HT-29 (cell line): ENCODE results near the gene MLLT1. TPM values are rescaled to one million over a fixed set of nuclear protein-coding genes. Genes with fewer than 3 reads are reported as not detected.

ENCODE experiments used
- DNase-seq: peaks from one replicate; pipeline ENCODE4 v3.0.0-alpha.2; 2015; ENCODE audit warnings: low spot score
- total RNA-seq: library from RNA; depleted of rRNA; stranded (reverse); fragments of >200 nt; shearing (Covaris generic); gene quantifications from 2 replicates; pipeline ENCODE4 v1.2.3, GENCODE V29; 2014

Gene MLLT1
- total RNA-seq, 1 experiment from 2014 or later, result 27.4 TPM

GRCh38 chr19:6236310-6237291 is 43.2 kb downstream of the MLLT1 start:
- peak; percentile 83 for DNase-seq

- DNase-seq, result no peak
These were observed 44.5 kb downstream of the MLLT1 start for GRCh38 chr19:6235031-6235951.

- no peak for DNase-seq
These were observed 45.2 kb downstream of the MLLT1 start for GRCh38 chr19:6234527-6234926.

DNA sequence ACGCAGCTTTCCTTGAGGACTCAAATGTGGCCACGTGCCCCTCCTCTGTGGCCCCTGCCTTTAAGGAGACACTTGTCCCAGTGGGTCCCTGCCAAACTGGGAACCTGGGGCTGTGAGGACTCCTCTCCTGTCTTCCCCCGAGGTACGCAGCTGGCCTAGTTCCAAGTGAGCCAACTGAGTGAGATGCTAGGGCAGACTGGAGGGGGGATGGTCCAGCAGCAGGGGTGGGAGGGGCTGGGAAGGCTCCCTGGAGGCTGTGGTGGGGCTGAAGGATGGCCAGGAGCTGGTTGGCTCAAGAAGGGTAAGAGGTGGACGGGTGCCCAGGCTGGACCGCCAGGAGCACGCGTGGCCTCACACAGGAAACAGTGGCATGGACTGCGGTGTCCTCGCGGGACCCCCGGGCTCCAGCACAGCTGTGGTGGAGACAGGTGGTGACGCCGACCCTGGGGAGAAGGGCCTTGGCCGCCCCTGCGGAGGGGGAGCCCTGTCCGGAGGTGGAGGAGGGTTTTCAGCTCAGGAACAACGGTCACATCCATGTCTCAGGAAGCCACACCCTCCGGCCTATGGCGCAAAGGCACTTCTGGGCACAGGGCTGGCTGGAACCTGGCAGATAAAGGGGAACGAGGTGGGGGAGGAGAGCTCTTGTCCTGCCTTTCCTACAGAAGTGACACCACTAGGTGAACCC is 45.8 kb downstream of the MLLT1 start:
- DNase-seq, result no peak

DNA sequence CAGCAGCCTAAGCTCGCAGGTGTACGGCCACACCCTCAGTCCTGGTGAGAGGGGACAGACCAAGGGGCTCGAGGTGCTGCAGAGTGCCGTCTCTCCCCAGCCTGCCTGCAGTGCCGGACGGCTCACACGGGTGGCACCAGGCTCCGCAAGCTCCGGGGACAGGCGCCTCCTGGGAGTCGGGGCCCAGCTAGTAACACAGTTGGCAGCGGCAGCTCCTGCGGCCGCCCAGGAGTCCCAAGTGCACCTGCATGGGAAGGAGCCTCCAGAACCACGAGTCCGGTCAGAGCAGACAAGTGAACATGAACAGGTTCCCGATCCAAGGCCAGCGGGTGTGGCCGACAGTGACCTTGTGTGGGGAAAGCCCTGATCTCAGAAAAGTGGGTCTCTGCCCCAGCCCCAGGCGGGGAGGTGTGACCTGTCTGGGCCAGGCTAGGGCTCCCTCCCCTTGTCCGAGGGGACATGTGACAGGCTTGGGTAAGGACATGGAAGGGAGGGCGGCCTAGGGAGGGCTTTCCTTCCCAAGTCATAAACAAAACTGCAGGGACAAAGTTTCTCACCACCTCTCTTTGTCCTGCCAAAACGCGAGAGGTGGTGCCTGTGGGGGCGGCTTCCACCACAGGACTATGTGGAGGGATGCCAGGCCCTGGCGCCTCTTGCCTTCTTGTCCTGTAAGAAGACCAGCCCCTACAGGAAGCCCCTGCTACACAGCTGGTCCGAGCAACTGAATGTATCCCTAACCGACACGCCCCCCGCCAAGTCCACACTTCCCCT is 46.5 kb downstream of the MLLT1 start:
- no peak for DNase-seq

- DNase-seq, result no peak
These were observed 47.1 kb downstream of the MLLT1 start for GRCh38 chr19:6232601-6233055.

DNA sequence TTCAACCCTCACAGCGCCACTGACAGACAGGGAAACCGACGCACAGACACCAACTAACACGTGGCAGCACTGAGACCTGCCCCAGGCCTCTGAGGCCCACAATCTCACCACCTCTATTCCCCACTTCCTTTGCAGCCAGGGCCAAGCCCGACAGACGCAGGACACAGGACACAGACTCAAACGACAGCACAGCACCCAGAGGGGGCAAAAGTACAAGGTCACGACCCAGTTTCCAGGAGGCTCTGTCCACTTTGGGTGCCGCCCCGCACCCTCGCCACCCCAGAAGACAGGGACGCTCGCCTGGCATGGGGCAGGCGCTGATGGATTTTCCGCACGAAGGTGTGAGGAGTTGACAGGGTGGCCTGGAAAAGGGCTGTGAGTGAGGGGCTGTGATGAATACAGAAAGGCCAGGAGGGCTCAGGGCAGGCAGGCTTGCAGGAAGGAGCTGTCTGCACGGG is 48.8 kb downstream of the MLLT1 start:
- no peak for DNase-seq

GRCh38 chr19:6229951-6230712 is 49.6 kb downstream of the MLLT1 start:
- no peak for DNase-seq

DNA sequence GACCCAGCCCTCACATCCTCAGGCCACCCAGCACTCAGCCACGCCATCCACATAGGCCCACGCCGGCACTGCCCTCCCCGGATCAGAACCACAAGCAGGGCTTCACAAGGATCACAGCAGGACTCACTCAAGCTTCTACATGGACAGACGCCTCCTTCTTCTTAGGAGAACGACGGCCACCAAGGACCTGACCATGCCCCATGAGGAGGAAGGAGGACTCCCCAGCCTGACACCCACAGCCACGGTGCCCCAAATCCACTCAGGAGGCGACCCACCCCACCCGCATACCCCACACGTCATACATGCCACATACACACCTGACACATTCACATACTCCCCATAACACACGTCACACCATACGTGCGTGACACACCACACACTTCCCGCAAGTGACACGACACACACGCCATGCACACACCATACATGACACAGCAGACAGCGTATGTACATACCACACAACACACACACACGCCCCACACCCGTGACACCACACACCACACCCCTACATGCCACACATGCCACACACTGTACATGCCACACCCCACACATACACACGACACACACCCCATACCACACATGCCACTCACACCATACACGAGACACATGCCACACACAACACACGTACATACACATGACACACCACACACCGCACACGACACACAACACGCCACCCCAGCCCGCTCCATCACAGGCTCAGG is 50.4 kb downstream of the MLLT1 start:
- no peak for DNase-seq

GRCh38 chr19:6228551-6229215 is 51.1 kb downstream of the MLLT1 start:
- no peak for DNase-seq

- no peak for DNase-seq
These were observed 51.8 kb downstream of the MLLT1 start for GRCh38 chr19:6227936-6228325.

DNA sequence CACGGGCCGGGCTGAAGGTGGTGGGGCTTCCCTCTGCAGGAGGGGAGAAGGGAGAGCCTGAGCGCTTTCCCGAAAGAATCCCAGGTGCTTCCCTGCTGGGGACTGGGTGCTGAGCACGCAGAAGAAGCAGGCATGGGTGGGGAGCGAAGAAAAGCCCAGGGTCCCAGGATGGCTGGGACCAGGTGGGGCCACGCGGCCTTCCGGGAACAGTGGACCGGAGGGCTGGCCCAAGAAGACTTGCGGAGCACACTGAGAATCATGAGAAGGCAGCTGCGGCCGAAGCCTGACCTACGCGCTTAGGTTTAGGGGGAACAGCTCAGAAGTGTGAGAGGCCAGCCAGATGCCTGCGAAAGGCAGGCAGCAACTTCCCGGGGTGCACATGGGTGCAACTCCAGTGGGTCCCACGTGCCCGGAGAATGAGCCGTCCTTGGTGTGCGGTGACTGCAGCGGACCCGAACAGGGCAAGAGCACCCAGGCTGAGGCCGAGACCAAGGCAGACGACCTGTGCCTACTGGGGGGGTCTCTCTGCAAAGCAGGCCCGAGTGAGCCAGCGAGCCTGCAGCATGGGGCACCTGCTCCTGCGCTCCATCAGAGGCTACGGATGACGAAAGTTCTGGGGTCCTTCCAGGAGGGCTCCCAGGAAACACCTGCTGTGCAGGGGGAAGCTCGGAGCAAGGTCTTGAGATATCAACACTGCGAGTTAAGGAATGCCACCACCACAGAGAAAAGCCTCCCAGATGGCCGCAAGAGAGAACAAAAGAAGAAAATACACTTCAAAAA is 52.4 kb downstream of the MLLT1 start:
- no peak for DNase-seq

GRCh38 chr19:6226444-6227155 is 53.2 kb downstream of the MLLT1 start:
- no peak for DNase-seq

- no peak for DNase-seq
These were observed 53.8 kb downstream of the MLLT1 start for GRCh38 chr19:6226012-6226411.

- no peak for DNase-seq
These were observed 54.4 kb downstream of the MLLT1 start for GRCh38 chr19:6225232-6225865.

- no peak for DNase-seq
These were observed 55.5 kb downstream of the MLLT1 start for GRCh38 chr19:6224308-6224675.
